Liver (tissue), 9 donors: Measurements from ENCODE around the gene FAM53B. TPM values are rescaled to one million over a fixed set of nuclear protein-coding genes. Genes with fewer than 3 reads are reported as not detected.

Source experiments
- DNase-seq: peaks from one replicate; pipeline ENCODE4 v3.0.0-alpha.2; 2017; ENCODE audit warnings: low spot score
- H3K27ac ChIP-seq, 2 donors: one replicate each; pipeline ENCODE4 v1.7.0; 2013; ENCODE audit warnings: inconsistent platforms in 2 of 2, low read length in 2 of 2, control low read depth in 1 of 2, low read depth in 1 of 2, mild to moderate bottlenecking in 1 of 2
- H3K27me3 ChIP-seq, 4 donors: one replicate each; pipeline versions ENCODE4 v1.6.1 to v1.7.0; 2013; ENCODE audit warnings: low read length in 3 of 4, inconsistent platforms in 1 of 4, mild to moderate bottlenecking in 1 of 4, moderate library complexity in 1 of 4; ENCODE audit not compliant: control insufficient read depth in 4 of 4, insufficient read depth in 4 of 4
- H3K36me3 ChIP-seq, 4 donors: one replicate each; pipeline versions ENCODE4 v1.6.1 to v1.7.0; 2013; ENCODE audit warnings: low read length in 3 of 4, mild to moderate bottlenecking in 3 of 4, low read depth in 1 of 4, moderate library complexity in 1 of 4; ENCODE audit not compliant: control insufficient read depth in 4 of 4, insufficient read depth in 3 of 4
- H3K4me1 ChIP-seq, 4 donors: one replicate each; pipeline versions ENCODE4 v1.6.1 to v1.7.0; 2013; ENCODE audit warnings: low read length in 3 of 4, mild to moderate bottlenecking in 3 of 4, moderate library complexity in 1 of 4; ENCODE audit not compliant: control insufficient read depth in 4 of 4, insufficient read depth in 4 of 4
- H3K4me3 ChIP-seq, 3 donors: one replicate each; pipeline versions ENCODE4 v1.6.1 to v1.7.0; 2013; ENCODE audit warnings: low read length in 3 of 3, control low read depth in 1 of 3, low read depth in 1 of 3, mild to moderate bottlenecking in 1 of 3
- H3K9ac ChIP-seq, 2 donors: one replicate each; pipeline ENCODE4 v1.7.0; 2013; ENCODE audit warnings: low read length in 2 of 2, mild to moderate bottlenecking in 2 of 2, moderate library complexity in 2 of 2, control low read depth in 1 of 2, low read depth in 1 of 2
- H3K9me3 ChIP-seq, 4 donors: one replicate each; pipeline versions ENCODE4 v1.6.1 to v1.7.0; 2013; ENCODE audit warnings: low read length in 3 of 4; ENCODE audit not compliant: control insufficient read depth in 4 of 4
- EGR1 ChIP-seq, 2 donors: IDR thresholded peaks; 2 replicates each; pipeline ENCODE4 v1.6.1; 2016 to 2018; ENCODE audit warnings: antibody characterized with exemption in 2 of 2, low read depth in 2 of 2
- FOXA2 ChIP-seq: IDR thresholded peaks from 2 replicates; pipeline ENCODE4 v1.6.1; 2016; ENCODE audit warnings: antibody characterized with exemption
- JUND ChIP-seq, 2 donors: IDR thresholded peaks; 2 replicates each; pipeline ENCODE4 v1.6.1; 2016; ENCODE audit warnings: antibody characterized with exemption in 2 of 2
- NR2F2 ChIP-seq: IDR thresholded peaks from 2 replicates; pipeline ENCODE4 v1.6.1; 2016; ENCODE audit warnings: antibody characterized with exemption
- RAD21 ChIP-seq, 2 donors: IDR thresholded peaks; 2 replicates each; pipeline ENCODE4 v1.6.1; 2016; ENCODE audit warnings: antibody characterized with exemption in 2 of 2, mild to moderate bottlenecking in 2 of 2
- RXRA ChIP-seq, 2 donors: IDR thresholded peaks; 2 replicates each; pipeline ENCODE4 v1.6.1; 2017 to 2018; ENCODE audit warnings: antibody characterized with exemption in 2 of 2, mild to moderate bottlenecking in 1 of 2
- SP1 ChIP-seq: IDR thresholded peaks from 2 replicates; pipeline ENCODE4 v1.6.1; 2018; ENCODE audit warnings: antibody characterized with exemption, mild to moderate bottlenecking
- YY1 ChIP-seq: IDR thresholded peaks from 2 replicates; pipeline ENCODE4 v1.6.1; 2016; ENCODE audit warnings: antibody characterized with exemption, mild to moderate bottlenecking
- WGBS: extraction: QIAGEN DNeasy Blood & Tissue Kit; methylation state at CpG from one replicate; pipeline ENCODE4 v1.1.7; 2013; 5-methylcytosine and 5-hydroxymethylcytosine counted together
- polyA plus RNA-seq, 2 donors: library from polyadenylated mRNA; stranded (reverse) in 1 of 2; unstranded in 1 of 2; fragments of 200-250 nt in 1 of 2; fragments of >200 nt in 1 of 2; fragmentation: Nextera tagmentation in 1 of 2; extraction: Ambion mirVana in 1 of 2; gene quantifications; one replicate each; pipeline versions ENCODE4 v1.2.1 to v1.2.3, GENCODE V29; 2013 to 2015
- total RNA-seq, 2 donors: library from RNA; depleted of rRNA; stranded (reverse); fragments of >200 nt; gene quantifications; one replicate each; pipeline ENCODE4 v1.2.3, GENCODE V29; 2014
- TF ChIP-seq, protein P1 (sequence below): IDR thresholded peaks from 2 replicates; pipeline ENCODE4 v1.6.1; 2016; ENCODE audit warnings: antibody characterized with exemption
- TF ChIP-seq, protein P2 (sequence below): fragments of 150-350 bp; IDR thresholded peaks from 2 replicates; pipeline ENCODE4 v1.5.1; 2017; ENCODE audit warnings: improper control_type of control experiment, low read depth, low read length; ENCODE audit not compliant: missing input control
- TF ChIP-seq, protein P3 (sequence below): IDR thresholded peaks from 2 replicates; pipeline ENCODE4 v1.6.1; 2016; ENCODE audit warnings: antibody characterized with exemption, mild to moderate bottlenecking
- TF ChIP-seq, protein P4 (sequence below): IDR thresholded peaks from 2 replicates; pipeline ENCODE4 v1.6.1; 2016; ENCODE audit warnings: antibody characterized with exemption
- donor health status: healthy.
- donor health status: healthy.
- donor health status: healthy.
- donor health status: healthy.
- donor health status: healthy.

Gene FAM53B
- total and polyA plus RNA-seq, 4 donors = 1.1 to 24.0 (median 6.3) TPM

DNA sequence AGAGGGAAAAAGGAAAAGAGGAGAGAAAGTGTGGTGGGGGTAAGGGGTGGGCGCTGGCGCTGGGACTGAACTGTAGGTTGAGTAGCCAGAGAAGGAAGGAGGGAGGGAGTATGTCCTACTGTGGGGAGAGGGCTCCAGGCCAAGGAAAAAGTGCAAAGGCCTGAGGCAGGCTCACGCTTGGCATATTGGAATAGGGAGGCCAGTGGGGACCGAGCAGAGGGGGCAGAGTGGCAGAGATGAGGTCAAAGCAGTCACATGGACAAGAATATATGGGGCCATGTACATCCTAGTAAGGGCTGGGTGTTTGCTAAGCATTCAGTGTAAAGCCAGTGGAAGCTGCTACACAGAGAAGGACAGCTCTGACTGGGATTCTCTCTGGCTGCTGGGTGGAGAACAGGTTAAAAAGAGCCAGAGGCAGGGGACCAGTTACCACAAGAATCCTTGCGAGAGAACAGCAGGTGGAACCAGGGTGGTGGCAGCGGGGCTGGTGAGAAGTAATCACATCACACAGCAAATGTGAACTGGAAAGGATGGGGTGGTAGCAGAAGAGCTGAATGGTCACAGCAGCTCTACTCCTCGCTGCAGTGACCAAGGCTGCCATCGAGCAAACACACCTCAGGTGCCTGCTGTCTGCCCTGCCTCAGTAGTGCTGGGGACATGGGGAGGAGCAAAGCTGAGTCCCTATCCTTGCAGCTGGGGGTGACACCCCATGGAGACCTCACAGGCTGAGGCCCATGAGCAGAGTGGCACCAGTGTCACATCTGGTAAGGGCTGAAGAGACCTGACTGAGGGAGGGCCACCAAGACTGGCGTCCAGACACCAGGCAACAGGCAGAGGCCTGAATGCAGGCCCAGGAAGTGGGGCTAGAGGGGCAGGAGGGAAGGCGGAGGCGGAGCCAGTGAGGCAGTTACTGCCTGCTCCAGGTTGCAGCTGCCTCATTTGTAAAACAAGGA, 39.5 kb downstream of the FAM53B start:
- Histone ChIP-seq H3K9ac (no peak overlapping the region), H3K27me3 (no peaks in the 10 kb centered on the region), H3K4me3 (no peak overlapping the region), H3K27ac (no peak overlapping the region), H3K36me3 (peaks cover 0 to 6% (median 1%) of the 10 kb centered on the region in 4 donors), H3K9me3 (no peaks in the 10 kb centered on the region), H3K4me1 (peaks cover 37 to 85% (median 60%) of the 10 kb centered on the region in 4 donors)
- DNase-seq = no peak
- TF ChIP-seq SP1 (no peak), FOXA2 (no peak), EGR1 (IDR thresholded peaks at IDR 0.05; ENCODE audit: low read depth in 2 of 2) (no peak), YY1 (no peak), NR2F2 (no peak), JUND (IDR thresholded peaks at IDR 0.05) (no peak), RAD21 (IDR thresholded peaks at IDR 0.05) (no peak)
- TF ChIP-seq, protein P1, sequence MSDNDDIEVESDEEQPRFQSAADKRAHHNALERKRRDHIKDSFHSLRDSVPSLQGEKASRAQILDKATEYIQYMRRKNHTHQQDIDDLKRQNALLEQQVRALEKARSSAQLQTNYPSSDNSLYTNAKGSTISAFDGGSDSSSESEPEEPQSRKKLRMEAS = no peak
- TF ChIP-seq, protein P2, sequence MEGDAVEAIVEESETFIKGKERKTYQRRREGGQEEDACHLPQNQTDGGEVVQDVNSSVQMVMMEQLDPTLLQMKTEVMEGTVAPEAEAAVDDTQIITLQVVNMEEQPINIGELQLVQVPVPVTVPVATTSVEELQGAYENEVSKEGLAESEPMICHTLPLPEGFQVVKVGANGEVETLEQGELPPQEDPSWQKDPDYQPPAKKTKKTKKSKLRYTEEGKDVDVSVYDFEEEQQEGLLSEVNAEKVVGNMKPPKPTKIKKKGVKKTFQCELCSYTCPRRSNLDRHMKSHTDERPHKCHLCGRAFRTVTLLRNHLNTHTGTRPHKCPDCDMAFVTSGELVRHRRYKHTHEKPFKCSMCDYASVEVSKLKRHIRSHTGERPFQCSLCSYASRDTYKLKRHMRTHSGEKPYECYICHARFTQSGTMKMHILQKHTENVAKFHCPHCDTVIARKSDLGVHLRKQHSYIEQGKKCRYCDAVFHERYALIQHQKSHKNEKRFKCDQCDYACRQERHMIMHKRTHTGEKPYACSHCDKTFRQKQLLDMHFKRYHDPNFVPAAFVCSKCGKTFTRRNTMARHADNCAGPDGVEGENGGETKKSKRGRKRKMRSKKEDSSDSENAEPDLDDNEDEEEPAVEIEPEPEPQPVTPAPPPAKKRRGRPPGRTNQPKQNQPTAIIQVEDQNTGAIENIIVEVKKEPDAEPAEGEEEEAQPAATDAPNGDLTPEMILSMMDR = no peak
- TF ChIP-seq, protein P3, sequence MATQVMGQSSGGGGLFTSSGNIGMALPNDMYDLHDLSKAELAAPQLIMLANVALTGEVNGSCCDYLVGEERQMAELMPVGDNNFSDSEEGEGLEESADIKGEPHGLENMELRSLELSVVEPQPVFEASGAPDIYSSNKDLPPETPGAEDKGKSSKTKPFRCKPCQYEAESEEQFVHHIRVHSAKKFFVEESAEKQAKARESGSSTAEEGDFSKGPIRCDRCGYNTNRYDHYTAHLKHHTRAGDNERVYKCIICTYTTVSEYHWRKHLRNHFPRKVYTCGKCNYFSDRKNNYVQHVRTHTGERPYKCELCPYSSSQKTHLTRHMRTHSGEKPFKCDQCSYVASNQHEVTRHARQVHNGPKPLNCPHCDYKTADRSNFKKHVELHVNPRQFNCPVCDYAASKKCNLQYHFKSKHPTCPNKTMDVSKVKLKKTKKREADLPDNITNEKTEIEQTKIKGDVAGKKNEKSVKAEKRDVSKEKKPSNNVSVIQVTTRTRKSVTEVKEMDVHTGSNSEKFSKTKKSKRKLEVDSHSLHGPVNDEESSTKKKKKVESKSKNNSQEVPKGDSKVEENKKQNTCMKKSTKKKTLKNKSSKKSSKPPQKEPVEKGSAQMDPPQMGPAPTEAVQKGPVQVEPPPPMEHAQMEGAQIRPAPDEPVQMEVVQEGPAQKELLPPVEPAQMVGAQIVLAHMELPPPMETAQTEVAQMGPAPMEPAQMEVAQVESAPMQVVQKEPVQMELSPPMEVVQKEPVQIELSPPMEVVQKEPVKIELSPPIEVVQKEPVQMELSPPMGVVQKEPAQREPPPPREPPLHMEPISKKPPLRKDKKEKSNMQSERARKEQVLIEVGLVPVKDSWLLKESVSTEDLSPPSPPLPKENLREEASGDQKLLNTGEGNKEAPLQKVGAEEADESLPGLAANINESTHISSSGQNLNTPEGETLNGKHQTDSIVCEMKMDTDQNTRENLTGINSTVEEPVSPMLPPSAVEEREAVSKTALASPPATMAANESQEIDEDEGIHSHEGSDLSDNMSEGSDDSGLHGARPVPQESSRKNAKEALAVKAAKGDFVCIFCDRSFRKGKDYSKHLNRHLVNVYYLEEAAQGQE = no peak
- WGBS = 92% methylated on average over 11 of the region's 11 CpGs

DNA sequence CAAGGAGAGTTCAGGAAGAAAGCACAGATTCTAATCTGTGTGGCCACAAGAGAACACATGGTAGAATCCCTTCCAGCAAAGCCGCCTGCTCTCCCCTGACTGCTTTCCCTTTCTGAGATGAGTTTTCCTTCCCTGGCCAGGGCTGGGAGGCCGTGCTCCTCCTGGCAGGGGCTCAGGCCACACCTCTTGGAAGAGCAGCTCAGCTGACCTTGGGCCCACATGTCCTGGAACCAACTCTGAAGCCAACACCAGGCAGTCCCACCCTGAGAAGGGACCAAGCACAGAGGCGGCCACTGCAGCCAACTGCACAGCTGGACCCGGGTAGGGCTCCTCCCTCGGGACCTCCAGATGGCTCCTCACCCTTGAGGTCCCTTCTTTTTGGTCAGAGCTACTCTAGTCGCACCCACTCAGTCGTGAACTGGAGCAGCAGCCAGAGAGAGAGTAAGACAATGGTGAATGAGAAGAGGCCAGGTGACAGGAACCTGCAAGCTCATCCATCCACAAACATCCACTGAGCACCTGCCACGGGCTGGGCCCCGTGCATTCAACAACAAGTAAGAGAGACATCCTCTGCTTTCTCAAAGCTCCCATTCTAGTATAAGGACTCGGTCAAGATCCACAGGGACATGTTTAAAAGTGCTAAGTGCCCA, 40.3 kb downstream of the FAM53B start:
- WGBS = 74% methylated on average over 10 of the region's 10 CpGs

More for the DNA sequence above, 40.3 kb downstream of the FAM53B start:
- no peaks in the 10 kb centered on the region for H3K27me3 ChIP-seq
- TF ChIP-seq RAD21 (IDR thresholded peaks at IDR 0.05) (peak in 1 of 2 donors; percentile 16), NR2F2 (peak; percentile 51), RXRA (IDR thresholded peaks at IDR 0.05) (no peak), SP1 (no peak), FOXA2 (no peak)
- TF ChIP-seq, protein P3 = no peak
- TF ChIP-seq, protein P4, sequence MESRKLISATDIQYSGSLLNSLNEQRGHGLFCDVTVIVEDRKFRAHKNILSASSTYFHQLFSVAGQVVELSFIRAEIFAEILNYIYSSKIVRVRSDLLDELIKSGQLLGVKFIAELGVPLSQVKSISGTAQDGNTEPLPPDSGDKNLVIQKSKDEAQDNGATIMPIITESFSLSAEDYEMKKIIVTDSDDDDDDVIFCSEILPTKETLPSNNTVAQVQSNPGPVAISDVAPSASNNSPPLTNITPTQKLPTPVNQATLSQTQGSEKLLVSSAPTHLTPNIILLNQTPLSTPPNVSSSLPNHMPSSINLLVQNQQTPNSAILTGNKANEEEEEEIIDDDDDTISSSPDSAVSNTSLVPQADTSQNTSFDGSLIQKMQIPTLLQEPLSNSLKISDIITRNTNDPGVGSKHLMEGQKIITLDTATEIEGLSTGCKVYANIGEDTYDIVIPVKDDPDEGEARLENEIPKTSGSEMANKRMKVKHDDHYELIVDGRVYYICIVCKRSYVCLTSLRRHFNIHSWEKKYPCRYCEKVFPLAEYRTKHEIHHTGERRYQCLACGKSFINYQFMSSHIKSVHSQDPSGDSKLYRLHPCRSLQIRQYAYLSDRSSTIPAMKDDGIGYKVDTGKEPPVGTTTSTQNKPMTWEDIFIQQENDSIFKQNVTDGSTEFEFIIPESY = no peak
- TF ChIP-seq, protein P2 = no peak
- no peak overlapping the region for H3K9ac ChIP-seq
- H3K9me3 ChIP-seq = no peaks in the 10 kb centered on the region
- no peak overlapping the region for H3K4me3 ChIP-seq
- peak overlapping the region in 1 of 2 donors; percentile 32 for H3K27ac ChIP-seq
- H3K4me1 ChIP-seq = peaks cover 40 to 83% (median 60%) of the 10 kb centered on the region in 4 donors
- DNase-seq = no peak
- peaks cover 0 to 6% (median 1%) of the 10 kb centered on the region in 4 donors for H3K36me3 ChIP-seq
